ENCODE results near the gene TSSK6. TPM values are rescaled to one million over a fixed set of nuclear protein-coding genes. Genes with fewer than 3 reads are reported as not detected.

Gene TSSK6
- total and polyA plus RNA-seq, 2 experiments from 2014 or later = 0.63 to 4.9 TPM

DNA sequence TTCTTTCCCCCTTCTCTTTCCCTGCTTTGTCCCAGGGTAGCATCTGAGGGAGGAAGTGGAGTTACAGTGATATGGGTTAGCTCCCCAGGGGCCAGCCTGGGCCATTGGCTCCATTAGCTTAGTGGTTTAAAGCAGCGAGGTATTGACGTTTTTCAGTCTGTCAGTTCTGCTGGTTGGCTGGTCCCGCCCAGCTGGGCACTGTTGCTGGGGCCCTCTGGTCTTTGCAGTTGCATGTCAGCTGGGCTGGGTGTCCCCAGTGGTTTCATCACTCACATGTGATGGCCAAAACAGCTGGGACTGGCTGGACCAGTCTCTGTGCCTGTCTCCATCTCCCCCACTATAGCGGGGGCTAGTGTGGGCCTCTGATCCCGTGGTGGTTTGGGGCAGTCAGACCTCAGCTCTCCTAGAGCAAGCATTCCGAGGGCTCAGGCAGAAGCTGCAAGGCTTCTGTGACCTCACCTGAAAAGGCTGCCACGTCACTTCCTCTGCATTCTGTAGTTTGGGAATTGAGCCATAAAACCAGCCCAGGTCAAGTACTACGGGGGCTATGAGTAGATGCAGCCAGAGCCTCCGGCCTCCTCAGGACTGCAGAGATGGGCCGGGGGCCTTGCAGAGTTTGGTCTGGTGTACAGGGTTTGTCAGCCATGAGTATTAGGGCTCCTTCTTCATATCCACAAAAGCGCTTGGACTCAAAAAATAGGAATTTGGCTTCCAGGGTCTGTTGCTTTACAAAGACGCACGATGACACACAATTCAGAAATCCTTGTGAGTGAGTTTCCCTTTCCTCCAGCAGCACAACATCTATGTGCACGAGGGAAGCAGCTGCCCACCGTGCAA, 30.0 kb downstream of the TSSK6 start:
- peaks cover 32% of the 10 kb centered on the region for H3K4me1 ChIP-seq (ENCODE audit: insufficient read depth)
- peaks cover 67% of the 10 kb centered on the region for H3K4me1 Mint-ChIP-seq
- H3K36me3 Mint-ChIP-seq (ENCODE audit: low read depth) = peaks cover 15% of the 10 kb centered on the region
- TF ChIP-seq NANOG (IDR thresholded peaks at IDR 0.05; ENCODE audit: borderline replicate concordance) = no peak
- TF ChIP-seq ZNF331 (CRISPR knock-in tag; IDR thresholded peaks at IDR 0.05; ENCODE audit: low read depth) = no peak
- no peak for TF ChIP-seq POLR2AphosphoS5 (IDR thresholded peaks at IDR 0.05; ENCODE audit: low read depth)
- no peak for TF ChIP-seq ZNF114 (CRISPR knock-in tag; IDR thresholded peaks at IDR 0.05)
- H3K4me3 ChIP-seq = no peak overlapping the region
- peak overlapping the region; percentile 66; the same call in 1 of the 2 replicates for H3K27ac ChIP-seq (ENCODE audit: low read depth)
- no peak overlapping the region for H3K4me3 Mint-ChIP-seq
- no peak overlapping the region for H2AFZ ChIP-seq
- peaks cover 66% of the 10 kb centered on the region for H3K79me2 ChIP-seq (replicated peaks; ENCODE audit: insufficient read depth)
- H3K27me3 ChIP-seq (ENCODE audit: insufficient read depth) = no peaks in the 10 kb centered on the region
- H3F3A ChIP-seq (replicated peaks; ENCODE audit: low read depth) = peaks cover 21% of the 10 kb centered on the region
- ATAC-seq = no peak
- H4K20me1 ChIP-seq (replicated peaks; ENCODE audit: insufficient read depth) = peaks cover 17% of the 10 kb centered on the region
- H3K27me3 Mint-ChIP-seq (ENCODE audit: insufficient read depth, low read depth, poor library complexity) = peaks cover 16% of the 10 kb centered on the region
- no peak overlapping the region for H3K4me2 ChIP-seq
- DNase-seq (ENCODE audit: low spot score) = no peak
- peak overlapping the region; percentile 75; the same call in 1 of the 2 replicates for H3K27ac Mint-ChIP-seq
- no peaks in the 10 kb centered on the region for H3K36me3 ChIP-seq (ENCODE audit: insufficient read depth)
- no peaks in the 10 kb centered on the region for H3K9me2 ChIP-seq (ENCODE audit: insufficient read depth)
- H3K9me3 Mint-ChIP-seq = no peaks in the 10 kb centered on the region

DNA sequence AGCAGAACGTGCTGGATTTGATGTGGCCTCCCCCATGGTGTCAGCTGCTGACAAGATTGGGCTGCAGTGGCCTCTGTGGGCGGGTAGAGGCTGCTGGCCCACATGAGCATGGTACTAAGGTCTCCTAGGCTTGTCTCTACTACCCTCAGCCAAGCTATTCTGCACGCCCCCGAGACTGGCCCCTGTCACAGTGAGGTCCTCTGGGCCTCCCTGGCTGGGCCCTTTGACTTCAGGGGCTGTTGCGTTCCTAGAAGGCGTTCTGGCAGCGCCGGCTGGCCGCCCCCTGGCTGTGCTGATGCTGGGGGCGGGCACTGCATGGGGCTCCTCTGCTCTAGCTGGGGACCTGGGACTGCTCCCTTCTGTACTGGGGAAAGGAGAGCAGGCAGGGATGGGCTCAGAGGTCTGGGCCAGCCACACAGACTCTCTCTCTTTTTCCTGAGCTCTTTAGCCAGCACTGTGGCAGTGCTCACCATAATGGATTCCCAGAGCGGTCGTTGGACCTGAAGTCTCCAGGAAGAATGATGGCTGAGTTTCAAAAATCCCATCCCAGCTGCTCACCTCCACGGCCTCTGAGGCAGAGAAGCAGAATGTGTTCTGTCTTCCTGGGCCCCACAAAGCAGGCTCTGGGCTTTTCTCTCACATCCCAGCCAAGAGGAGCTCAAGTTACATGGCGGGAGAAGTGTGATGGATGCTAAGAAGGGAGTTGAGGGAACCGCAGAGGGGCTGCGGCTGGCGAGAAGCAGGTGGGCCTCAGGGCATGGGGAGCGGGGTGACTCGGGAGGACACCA, 32.3 kb downstream of the TSSK6 start:
- H3K27me3 ChIP-seq (ENCODE audit: insufficient read depth) = no peaks in the 10 kb centered on the region
- peaks cover 85% of the 10 kb centered on the region for H3K79me2 ChIP-seq (replicated peaks; ENCODE audit: insufficient read depth)
- Mint-ChIP-seq H3K9me3 (no peaks in the 10 kb centered on the region), H3K4me1 (peaks cover 52% of the 10 kb centered on the region), H3K36me3 (ENCODE audit: low read depth) (peaks cover 18% of the 10 kb centered on the region), H3K4me3 (no peak overlapping the region), H3K27ac (no peak overlapping the region), H3K27me3 (ENCODE audit: insufficient read depth, low read depth, poor library complexity) (peaks cover 4% of the 10 kb centered on the region)
- no peak overlapping the region for H3K4me3 ChIP-seq
- H2AFZ ChIP-seq = no peak overlapping the region
- no peaks in the 10 kb centered on the region for H3K9me2 ChIP-seq (ENCODE audit: insufficient read depth)
- TF ChIP-seq, protein P1, sequence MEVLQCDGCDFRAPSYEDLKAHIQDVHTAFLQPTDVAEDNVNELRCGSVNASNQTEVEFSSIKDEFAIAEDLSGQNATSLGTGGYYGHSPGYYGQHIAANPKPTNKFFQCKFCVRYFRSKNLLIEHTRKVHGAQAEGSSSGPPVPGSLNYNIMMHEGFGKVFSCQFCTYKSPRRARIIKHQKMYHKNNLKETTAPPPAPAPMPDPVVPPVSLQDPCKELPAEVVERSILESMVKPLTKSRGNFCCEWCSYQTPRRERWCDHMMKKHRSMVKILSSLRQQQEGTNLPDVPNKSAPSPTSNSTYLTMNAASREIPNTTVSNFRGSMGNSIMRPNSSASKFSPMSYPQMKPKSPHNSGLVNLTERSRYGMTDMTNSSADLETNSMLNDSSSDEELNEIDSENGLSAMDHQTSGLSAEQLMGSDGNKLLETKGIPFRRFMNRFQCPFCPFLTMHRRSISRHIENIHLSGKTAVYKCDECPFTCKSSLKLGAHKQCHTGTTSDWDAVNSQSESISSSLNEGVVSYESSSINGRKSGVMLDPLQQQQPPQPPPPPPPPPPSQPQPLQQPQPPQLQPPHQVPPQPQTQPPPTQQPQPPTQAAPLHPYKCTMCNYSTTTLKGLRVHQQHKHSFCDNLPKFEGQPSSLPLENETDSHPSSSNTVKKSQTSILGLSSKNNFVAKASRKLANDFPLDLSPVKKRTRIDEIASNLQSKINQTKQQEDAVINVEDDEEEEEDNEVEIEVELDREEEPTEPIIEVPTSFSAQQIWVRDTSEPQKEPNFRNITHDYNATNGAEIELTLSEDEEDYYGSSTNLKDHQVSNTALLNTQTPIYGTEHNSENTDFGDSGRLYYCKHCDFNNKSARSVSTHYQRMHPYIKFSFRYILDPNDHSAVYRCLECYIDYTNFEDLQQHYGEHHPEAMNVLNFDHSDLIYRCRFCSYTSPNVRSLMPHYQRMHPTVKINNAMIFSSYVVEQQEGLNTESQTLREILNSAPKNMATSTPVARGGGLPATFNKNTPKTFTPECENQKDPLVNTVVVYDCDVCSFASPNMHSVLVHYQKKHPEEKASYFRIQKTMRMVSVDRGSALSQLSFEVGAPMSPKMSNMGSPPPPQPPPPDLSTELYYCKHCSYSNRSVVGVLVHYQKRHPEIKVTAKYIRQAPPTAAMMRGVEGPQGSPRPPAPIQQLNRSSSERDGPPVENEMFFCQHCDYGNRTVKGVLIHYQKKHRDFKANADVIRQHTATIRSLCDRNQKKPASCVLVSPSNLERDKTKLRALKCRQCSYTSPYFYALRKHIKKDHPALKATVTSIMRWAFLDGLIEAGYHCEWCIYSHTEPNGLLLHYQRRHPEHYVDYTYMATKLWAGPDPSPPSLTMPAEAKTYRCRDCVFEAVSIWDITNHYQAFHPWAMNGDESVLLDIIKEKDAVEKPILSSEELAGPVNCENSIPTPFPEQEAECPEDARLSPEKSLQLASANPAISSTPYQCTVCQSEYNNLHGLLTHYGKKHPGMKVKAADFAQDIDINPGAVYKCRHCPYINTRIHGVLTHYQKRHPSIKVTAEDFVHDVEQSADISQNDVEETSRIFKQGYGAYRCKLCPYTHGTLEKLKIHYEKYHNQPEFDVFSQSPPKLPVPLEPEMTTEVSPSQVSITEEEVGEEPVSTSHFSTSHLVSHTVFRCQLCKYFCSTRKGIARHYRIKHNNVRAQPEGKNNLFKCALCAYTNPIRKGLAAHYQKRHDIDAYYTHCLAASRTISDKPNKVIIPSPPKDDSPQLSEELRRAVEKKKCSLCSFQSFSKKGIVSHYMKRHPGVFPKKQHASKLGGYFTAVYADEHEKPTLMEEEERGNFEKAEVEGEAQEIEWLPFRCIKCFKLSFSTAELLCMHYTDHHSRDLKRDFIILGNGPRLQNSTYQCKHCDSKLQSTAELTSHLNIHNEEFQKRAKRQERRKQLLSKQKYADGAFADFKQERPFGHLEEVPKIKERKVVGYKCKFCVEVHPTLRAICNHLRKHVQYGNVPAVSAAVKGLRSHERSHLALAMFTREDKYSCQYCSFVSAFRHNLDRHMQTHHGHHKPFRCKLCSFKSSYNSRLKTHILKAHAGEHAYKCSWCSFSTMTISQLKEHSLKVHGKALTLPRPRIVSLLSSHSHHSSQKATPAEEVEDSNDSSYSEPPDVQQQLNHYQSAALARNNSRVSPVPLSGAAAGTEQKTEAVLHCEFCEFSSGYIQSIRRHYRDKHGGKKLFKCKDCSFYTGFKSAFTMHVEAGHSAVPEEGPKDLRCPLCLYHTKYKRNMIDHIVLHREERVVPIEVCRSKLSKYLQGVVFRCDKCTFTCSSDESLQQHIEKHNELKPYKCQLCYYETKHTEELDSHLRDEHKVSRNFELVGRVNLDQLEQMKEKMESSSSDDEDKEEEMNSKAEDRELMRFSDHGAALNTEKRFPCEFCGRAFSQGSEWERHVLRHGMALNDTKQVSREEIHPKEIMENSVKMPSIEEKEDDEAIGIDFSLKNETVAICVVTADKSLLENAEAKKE (CRISPR knock-in tag; IDR thresholded peaks at IDR 0.05) = no peak
- TF ChIP-seq, protein P2, sequence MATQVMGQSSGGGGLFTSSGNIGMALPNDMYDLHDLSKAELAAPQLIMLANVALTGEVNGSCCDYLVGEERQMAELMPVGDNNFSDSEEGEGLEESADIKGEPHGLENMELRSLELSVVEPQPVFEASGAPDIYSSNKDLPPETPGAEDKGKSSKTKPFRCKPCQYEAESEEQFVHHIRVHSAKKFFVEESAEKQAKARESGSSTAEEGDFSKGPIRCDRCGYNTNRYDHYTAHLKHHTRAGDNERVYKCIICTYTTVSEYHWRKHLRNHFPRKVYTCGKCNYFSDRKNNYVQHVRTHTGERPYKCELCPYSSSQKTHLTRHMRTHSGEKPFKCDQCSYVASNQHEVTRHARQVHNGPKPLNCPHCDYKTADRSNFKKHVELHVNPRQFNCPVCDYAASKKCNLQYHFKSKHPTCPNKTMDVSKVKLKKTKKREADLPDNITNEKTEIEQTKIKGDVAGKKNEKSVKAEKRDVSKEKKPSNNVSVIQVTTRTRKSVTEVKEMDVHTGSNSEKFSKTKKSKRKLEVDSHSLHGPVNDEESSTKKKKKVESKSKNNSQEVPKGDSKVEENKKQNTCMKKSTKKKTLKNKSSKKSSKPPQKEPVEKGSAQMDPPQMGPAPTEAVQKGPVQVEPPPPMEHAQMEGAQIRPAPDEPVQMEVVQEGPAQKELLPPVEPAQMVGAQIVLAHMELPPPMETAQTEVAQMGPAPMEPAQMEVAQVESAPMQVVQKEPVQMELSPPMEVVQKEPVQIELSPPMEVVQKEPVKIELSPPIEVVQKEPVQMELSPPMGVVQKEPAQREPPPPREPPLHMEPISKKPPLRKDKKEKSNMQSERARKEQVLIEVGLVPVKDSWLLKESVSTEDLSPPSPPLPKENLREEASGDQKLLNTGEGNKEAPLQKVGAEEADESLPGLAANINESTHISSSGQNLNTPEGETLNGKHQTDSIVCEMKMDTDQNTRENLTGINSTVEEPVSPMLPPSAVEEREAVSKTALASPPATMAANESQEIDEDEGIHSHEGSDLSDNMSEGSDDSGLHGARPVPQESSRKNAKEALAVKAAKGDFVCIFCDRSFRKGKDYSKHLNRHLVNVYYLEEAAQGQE (IDR thresholded peaks at IDR 0.05; ENCODE audit: unreplicated experiment) = no peak
- no peak for TF ChIP-seq EZH2 (IDR thresholded peaks at IDR 0.05; ENCODE audit: low read depth, unreplicated experiment)
- peaks cover 14% of the 10 kb centered on the region for H3K4me1 ChIP-seq (ENCODE audit: insufficient read depth)
- H4K20me1 ChIP-seq (replicated peaks; ENCODE audit: insufficient read depth) = peaks cover 40% of the 10 kb centered on the region
- no peaks in the 10 kb centered on the region; the same call in 1 of the 2 replicates for H3K36me3 ChIP-seq (ENCODE audit: insufficient read depth)
- H3K4me2 ChIP-seq = no peak overlapping the region
- DNase-seq (ENCODE audit: low spot score) = no peak
- peaks cover 9% of the 10 kb centered on the region; the same call in 1 of the 2 replicates for H3F3A ChIP-seq (replicated peaks; ENCODE audit: low read depth)
- no peak overlapping the region for H3K27ac ChIP-seq (ENCODE audit: low read depth)
- peak; percentile 29 for ATAC-seq

Measured in GM23338 (cell line).